Left ventricle myocardium inferior (tissue), 1 donor: ENCODE measurements around the gene SDK2. TPM values are rescaled to one million over a fixed set of nuclear protein-coding genes. Genes with fewer than 3 reads are reported as not detected.

ENCODE experiments used
- DNase-seq: peaks from one replicate; pipeline ENCODE4 v3.0.0-alpha.2; 2020
- H3K27ac ChIP-seq: fragments of 200-600 bp; replicated peaks from 2 replicates; pipeline ENCODE4 v1.8.0; 2021
- H3K27me3 ChIP-seq: fragments of 200-600 bp; 2 replicates; pipeline ENCODE4 v1.8.0; 2021; ENCODE audit warnings: low read depth
- H3K36me3 ChIP-seq: fragments of 200-600 bp; 2 replicates; pipeline ENCODE4 v1.8.0; 2021
- H3K4me1 ChIP-seq: fragments of 200-600 bp; 2 replicates; pipeline ENCODE4 v1.8.0; 2021
- H3K4me3 ChIP-seq: fragments of 200-600 bp; 2 replicates; pipeline ENCODE4 v1.8.0; 2021; ENCODE audit warnings: mild to moderate bottlenecking, moderate library complexity
- H3K9me3 ChIP-seq: fragments of 200-600 bp; replicated peaks from 2 replicates; pipeline ENCODE4 v1.8.0; 2021
- intact Hi-C: fragments of 100-400 bp; cut with micrococcal nuclease; formaldehyde crosslinking; loops from one replicate; pipeline ENCODE4 v1.11.0; 2022
- total RNA-seq: library from RNA; stranded (reverse); fragmentation: NEBNext Ultra II Directional; extraction: Animal tissue kit (Norgen Biotek cat#: 25700); gene quantifications from one replicate; pipeline ENCODE4 v1.2.1, GENCODE V29; 2021
- TF ChIP-seq, protein P1 (sequence below): fragments of 200-600 bp; IDR thresholded peaks from 2 replicates; pipeline ENCODE4 v1.8.0; 2021; ENCODE audit warnings: antibody characterized with exemption, mild to moderate bottlenecking, borderline replicate concordance
- donor health status: DM: no; HTN: yes; CAD: no; lungs with severe emphysema.

The SDK2 gene
- total RNA-seq, 1 donor from 2014 or later = 2.2 TPM

DNA sequence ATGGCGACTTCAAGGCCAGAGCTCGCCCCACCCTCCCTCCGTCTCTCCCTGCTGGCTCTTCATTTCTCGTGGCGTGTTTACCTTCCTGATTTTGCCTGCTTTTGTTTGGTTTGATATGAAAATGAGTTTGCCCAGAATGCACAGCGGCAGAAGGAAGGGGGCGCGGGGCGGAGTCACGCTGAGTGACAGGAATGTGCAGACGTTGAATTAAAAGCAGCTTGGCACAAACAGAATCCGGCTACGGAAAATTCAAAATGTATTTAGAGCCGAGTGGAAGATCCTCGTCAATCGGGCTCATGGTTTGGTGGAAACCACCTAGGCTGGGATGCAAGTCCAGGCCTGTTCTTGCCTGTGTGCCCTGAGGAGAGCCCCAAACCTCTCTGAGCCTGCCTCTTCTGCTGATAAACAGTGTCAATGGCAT, 102.7 kb downstream of the SDK2 start:
- Histone ChIP-seq H3K9me3 (no peaks in the 10 kb centered on the region), H3K27ac (no peak overlapping the region), H3K27me3 (peaks cover 33% of the 10 kb centered on the region), H3K4me1 (no peaks in the 10 kb centered on the region), H3K4me3 (no peak overlapping the region), H3K36me3 (no peaks in the 10 kb centered on the region)
- intact Hi-C loops = no loop called here
- TF ChIP-seq, protein P1, sequence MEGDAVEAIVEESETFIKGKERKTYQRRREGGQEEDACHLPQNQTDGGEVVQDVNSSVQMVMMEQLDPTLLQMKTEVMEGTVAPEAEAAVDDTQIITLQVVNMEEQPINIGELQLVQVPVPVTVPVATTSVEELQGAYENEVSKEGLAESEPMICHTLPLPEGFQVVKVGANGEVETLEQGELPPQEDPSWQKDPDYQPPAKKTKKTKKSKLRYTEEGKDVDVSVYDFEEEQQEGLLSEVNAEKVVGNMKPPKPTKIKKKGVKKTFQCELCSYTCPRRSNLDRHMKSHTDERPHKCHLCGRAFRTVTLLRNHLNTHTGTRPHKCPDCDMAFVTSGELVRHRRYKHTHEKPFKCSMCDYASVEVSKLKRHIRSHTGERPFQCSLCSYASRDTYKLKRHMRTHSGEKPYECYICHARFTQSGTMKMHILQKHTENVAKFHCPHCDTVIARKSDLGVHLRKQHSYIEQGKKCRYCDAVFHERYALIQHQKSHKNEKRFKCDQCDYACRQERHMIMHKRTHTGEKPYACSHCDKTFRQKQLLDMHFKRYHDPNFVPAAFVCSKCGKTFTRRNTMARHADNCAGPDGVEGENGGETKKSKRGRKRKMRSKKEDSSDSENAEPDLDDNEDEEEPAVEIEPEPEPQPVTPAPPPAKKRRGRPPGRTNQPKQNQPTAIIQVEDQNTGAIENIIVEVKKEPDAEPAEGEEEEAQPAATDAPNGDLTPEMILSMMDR = no peak
- no peak for DNase-seq

DNA sequence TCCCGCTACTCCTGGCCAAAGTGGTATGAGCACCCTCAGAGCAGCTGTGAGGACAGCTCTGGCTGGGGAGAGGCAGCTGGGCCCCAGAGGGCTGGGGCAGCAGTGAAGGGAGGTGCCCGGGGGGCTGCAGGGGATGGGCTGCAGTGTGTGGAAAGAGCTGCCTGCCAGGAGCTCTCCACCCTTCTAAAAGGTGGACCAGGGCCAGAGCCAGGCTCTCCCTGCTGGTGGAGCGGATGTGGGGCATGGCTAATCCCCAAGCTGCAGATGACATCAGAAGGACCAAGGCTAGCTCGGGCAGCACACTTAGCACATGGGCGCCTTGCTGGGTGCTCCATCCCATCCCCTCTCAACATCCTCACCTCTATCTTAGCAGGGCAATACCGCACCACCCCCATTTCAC, 103.1 kb downstream of the SDK2 start:
- H3K9me3 ChIP-seq = no peaks in the 10 kb centered on the region
- H3K27ac ChIP-seq = no peak overlapping the region
- DNase-seq = no peak
- intact Hi-C loops = no loop called here
- no peaks in the 10 kb centered on the region for H3K4me1 ChIP-seq
- H3K4me3 ChIP-seq = no peak overlapping the region
- TF ChIP-seq, protein P1 = no peak
- H3K27me3 ChIP-seq = peaks cover 33% of the 10 kb centered on the region
- H3K36me3 ChIP-seq = no peaks in the 10 kb centered on the region

DNA sequence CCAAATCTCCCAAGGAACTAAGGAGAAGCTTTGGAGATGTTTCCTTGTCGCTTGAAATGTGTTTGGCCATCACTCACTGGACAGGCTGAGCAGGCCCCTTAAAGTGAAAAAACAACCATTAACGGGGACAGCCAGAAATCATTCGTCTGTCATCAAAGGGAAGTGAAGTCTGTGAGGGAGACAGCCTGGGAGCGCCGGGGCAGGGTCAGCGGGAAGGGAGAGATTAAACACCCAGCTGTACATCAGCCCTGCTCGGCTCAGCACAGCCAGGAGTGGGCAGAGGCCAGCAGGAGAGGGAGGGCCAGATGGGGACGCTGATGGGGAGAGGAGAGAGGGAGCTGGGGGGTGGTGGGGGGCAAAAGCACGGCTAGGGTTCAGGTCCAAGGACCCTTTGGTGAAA, 105.1 kb downstream of the SDK2 start:
- Histone ChIP-seq H3K27ac (no peak overlapping the region), H3K4me3 (no peak overlapping the region), H3K36me3 (no peaks in the 10 kb centered on the region), H3K27me3 (peaks cover 32% of the 10 kb centered on the region), H3K4me1 (no peaks in the 10 kb centered on the region), H3K9me3 (no peaks in the 10 kb centered on the region)
- no peak for DNase-seq
- TF ChIP-seq, protein P1 = no peak
- intact Hi-C loops = no loop called here

DNA sequence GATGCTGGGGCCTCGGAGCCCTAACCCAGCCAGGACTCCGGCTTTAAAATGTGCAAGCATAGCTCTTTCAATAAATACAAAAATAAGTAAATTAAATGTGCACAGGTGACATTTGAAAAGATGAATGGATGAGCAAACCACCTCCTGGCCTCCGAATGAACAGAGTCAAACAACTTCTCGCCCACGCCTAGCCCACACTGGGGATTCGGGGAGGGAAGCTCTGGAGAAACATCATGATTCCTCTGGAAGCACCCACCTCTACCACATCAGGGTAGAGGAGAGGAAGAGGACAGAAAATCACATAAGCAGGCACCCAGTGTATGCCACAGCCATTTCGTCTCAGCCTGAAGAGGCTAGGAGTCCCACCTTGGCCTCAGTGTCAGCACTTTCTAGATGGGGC, 105.8 kb downstream of the SDK2 start:
- intact Hi-C loops = no loop called here
- H3K9me3 ChIP-seq = no peaks in the 10 kb centered on the region

DNA sequence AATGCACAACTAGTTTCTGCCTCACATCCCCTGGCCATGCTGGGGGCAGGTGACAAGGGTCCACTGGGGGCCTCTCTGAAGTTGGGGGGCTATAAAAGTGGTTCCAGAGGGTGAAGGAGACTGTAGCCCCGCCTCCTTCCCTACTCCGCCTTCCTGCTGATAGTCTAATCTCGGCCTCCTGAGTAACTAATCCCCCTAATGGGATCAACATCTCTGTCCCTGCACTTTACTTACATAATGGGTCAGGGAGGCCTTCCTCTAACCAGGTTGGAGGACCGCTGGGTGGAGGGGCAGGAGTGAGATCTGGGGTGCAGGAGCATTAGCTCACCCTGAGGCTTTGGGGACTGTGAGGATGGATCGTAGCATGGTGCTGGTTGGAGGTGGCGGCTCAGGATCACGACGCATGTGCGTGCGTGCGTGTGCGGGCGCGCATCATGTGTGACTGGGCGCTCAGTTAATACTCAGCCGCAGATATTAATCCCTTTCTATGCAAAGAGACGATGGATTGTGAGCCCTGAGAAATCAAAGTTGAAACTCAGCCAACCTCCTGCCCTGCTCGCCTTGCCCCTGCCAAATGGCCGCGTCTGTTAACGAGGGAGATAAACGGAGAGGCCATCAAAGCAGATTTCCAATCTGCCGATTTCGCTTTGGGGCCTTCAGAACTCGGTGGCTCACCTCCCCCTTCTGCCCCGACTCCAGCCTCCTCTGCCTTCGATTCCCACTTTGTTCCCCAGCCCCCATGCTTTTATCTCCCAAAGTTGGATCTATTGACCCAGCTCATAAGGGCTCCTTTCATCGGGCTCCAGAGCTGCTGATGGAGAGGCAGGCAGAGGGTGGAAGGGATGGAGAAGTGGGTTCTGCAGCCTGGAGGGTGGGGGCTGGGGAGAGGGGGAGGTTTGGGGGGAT, 107.3 kb downstream of the SDK2 start:
- H3K9me3 ChIP-seq = no peaks in the 10 kb centered on the region
- intact Hi-C loops = no loop called here
- TF ChIP-seq, protein P1 = no peak
- H3K36me3 ChIP-seq = no peaks in the 10 kb centered on the region
- H3K27ac ChIP-seq = no peak overlapping the region
- peaks cover 14% of the 10 kb centered on the region for H3K4me1 ChIP-seq
- DNase-seq = no peak
- H3K27me3 ChIP-seq = peaks cover 14% of the 10 kb centered on the region
- H3K4me3 ChIP-seq = no peak overlapping the region

More for the DNA sequence above, 105.8 kb downstream of the SDK2 start:
- Histone ChIP-seq H3K27ac (no peak overlapping the region), H3K4me1 (peaks cover 3% of the 10 kb centered on the region), H3K27me3 (peaks cover 25% of the 10 kb centered on the region), H3K4me3 (no peak overlapping the region), H3K36me3 (no peaks in the 10 kb centered on the region)
- TF ChIP-seq, protein P1 = no peak
- no peak for DNase-seq
